Stimulated activated CD8-positive, alpha-beta memory T cell treated with anti-CD3 and anti-CD28 coated beads, Interleukin-7, amount 100 ng/mL, for 48 hours (primary cell): ENCODE measurements around the gene TLE5.
A peak's percentile ranks its signal among the peaks of the same experiment; 100 is the strongest.
"Not testable (repeated sequence)": the region's sequence is repeated elsewhere in the genome, so short reads cannot be mapped to it uniquely, and the experiment has no call there.

Source experiments
- DNase-seq, 2 donors: peaks; one replicate each; pipeline ENCODE4 v3.0.0-alpha.2; 2020; ENCODE audit warnings: low read depth in 1 of 2; ENCODE audit errors: extremely low read depth in 1 of 2

Gene TLE5

GRCh38 chr19:3096902-3097326 lies 34.6 kb upstream of the TLE5 start:
- no peak for DNase-seq

DNA sequence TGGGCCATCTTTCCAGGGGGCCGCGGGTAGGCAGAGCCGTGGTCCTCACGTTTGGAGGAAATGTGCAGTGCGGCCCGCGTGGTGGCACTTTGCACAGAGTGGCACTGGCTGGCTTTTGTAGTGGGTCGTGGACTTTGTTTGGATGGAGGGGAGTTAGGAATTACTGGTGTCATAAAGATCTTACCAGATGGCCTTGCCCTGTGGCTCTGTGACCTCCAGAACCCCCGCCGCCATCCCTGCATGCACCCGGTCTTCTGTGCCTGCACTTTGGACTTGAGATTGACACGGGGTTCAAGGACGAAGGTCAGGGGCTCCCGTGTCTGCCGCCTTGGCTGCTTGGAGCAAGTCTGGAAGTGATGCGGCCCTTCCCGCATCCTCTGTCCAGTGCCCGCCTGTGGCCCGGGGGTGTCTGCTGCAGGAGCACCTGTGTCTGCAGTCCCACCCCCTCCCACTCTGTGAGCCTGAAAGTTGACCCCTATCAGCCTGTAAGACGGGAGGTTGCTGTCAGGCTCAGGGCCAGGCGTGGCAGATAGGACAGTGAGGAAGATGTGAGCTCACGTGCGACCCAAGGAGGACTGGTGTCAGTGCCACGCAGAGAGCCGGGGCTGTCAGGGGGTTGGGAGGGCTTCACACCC lies 34.1 kb upstream of the TLE5 start:
- DNase-seq = no peak

DNA sequence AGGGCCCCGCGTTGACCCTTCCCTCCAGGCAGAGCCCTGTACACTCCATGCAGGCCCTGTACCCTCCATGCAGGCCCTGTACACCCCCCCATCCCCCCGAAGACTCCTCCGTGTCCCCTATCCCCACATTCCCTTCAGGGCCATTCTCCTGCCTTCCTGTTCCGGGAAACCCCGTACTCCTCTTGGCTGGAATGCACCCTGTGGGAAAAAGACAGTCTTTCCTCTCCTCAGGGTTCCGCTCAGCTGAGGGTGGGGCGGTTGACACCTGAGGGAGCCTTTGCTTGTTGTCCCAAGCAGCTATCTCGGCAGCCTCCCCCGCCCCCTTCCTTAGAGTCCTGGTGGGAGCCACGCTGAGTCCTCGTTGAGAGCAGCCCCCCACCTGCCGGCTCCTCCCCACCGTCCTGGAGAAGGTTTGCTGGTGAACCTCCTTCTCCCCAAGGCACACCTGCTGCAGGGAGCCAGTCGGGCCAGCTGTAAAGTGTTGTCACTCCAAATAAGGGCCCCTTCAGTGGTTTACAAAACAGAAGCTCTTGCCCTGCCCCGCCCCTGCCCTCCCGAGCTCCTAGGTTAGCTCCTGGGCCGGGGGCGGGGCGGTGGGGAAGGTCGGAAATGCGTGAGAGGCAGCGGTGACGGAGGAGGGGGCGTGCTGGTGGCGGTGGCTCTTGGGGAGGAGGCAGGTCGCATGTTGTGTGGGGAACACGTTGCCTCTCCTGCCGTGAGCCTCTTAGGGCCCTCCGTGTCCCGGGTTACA lies 33.3 kb upstream of the TLE5 start:
- DNase-seq = no peak

GRCh38 chr19:3094601-3095440 lies 32.5 kb upstream of the TLE5 start:
- DNase-seq = no peak

GRCh38 chr19:3089299-3089855 lies 27.1 kb upstream of the TLE5 start:
- not testable (repeated sequence) for DNase-seq

- no peak for DNase-seq
These were observed 25.5 kb upstream of the TLE5 start for GRCh38 chr19:3087769-3088168.

- DNase-seq = no peak
These were observed 22.6 kb upstream of the TLE5 start for GRCh38 chr19:3084943-3085342.

GRCh38 chr19:3083964-3084363 lies 21.7 kb upstream of the TLE5 start:
- DNase-seq = no peak

GRCh38 chr19:3082331-3082730 lies 20.0 kb upstream of the TLE5 start:
- DNase-seq = no peak

GRCh38 chr19:3080286-3080685 lies 18.0 kb upstream of the TLE5 start:
- DNase-seq = no peak

DNA sequence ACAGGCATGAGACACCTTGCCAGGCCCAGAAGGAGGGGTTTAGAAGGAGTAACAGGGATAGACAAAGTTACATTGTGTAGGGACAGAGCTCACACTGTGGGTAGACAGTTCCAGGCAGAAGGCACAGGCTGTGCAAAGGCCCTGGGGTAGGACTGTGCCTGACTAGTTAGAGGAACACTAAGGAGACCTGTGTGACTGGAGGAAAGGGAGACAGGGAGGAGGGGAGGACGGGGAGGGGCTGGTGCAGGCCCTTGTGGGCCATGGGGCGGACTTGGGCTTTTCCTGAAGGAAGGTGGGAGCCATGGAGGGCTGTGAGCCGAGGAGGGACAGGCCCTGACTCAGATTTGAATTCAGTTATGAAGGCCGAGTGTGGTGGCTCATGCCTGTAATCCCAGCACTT lies 17.3 kb upstream of the TLE5 start:
- DNase-seq = no peak

DNA sequence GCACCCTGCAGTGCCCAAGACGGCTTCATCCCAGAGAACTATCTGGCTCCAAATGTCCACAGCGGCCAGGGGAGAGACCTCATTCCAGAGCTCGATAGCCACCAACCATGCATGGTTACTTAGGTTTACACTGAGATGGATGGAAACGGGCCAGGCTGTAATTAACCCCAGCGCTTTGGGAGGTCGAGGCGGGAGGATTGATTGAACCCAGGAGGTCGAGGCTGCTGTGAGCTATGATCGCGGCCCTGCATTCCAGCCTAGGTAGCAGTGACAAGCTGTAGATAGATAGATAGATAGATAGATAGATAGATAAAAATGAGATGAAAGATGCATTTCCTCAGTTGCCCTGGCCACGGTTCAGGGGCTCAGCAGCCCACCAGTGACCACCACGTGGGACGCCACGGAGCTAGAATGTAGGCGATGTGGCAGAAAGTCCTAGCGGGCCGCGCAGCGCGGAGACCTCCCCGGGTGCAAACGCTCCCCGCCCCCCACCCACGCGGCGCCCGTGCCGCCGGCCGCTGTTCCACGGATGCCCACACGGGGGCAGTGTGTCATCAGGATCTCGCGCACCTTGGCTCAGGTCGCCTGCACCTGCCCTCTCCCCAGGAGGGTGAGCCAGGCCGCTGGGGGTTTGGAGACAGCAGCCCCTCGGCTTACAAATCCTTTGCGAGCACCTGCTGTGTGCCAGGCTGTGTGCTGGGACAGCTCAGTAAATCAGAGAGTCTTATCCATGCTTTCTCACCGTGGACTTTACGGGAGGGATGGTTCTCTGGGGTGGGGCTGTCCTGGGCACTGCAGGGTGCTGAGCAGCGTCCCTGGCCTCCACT lies 13.5 kb upstream of the TLE5 start:
- DNase-seq = peak; percentile 31 to 47

DNA sequence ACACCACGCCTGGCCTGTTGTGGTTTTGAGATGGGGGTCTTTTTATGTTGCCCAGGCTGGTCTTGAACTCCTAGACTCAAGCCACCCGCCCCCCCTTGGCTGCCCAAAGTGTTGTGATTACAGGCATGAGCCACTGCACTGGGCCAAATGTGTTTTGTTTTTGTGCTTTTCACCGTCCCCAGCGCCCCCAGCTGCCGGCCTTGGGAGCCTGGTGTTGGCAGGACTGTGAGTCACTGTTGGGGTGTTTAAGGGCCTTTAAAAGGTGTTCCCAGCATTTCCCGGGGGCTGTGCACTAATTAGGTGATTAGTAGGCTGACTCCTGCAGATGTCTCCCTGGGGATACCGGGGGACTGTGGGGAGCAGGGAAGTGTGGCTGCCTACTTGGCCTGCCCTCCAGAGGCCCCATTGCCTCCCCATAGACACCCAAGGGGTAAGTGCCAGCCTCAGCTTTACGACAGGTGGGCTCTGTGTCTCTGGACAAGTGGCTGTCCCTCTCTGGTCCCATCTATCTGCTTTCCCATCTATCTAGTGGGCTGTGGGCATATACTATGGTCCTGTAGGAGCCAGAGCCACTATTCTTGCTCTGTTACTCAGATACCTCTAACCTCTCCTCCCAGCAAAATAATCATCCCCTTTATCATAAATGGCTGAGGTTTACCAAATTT lies 11.8 kb upstream of the TLE5 start:
- DNase-seq = no peak

GRCh38 chr19:3073159-3073563 lies 10.9 kb upstream of the TLE5 start:
- no peak for DNase-seq

GRCh38 chr19:3071768-3072167 lies 9.5 kb upstream of the TLE5 start:
- DNase-seq = no peak

DNA sequence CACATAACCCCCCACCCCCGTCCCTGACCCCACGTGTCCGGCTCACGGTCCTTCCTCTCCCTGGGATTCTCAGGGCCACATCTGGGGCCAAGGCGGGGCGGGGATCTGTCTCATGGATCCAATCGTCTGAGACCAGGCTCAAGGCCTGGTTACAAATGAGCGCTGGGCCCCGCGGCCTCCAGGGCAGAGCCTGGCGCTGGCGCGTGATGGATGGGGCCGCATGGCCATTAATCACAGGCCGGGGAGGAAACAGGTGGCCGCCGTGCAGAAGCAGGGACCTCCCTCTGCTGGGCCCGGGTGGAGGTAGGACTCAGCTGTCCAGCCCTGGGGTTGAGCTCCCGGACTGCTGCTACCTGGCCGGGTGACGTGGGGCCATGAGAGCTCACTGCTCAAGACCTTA lies 5.8 kb upstream of the TLE5 start:
- no peak for DNase-seq

DNA sequence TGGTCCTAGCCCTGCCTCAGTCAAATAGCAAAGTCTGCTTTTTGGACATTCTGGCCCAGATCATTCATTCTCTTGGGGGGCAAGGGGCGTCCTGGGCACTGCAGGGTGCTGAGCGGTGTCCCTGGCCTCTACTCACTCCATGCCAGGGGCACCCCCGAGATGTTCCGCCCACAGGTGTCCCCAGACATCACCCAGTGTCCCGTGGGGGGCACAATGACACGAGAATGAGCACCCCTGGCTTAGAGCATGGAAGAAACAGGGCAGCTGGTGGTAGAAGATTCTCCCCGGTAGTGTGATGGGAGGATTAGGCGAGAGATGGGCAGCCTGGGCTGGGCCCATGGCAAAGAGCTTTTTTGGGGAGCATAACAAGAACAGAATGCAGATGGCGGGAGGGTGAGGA lies 5.3 kb upstream of the TLE5 start:
- no peak for DNase-seq

GRCh38 chr19:3066482-3067049 lies 4.3 kb upstream of the TLE5 start:
- no peak for DNase-seq

GRCh38 chr19:3065675-3066357 lies 3.5 kb upstream of the TLE5 start:
- DNase-seq = no peak
